Activated CD8-positive, alpha-beta memory T cell treated with anti-CD3 and anti-CD28 coated beads, Interleukin-2, amount 50 U/mL, for 1 hour (primary cell): ENCODE results near the gene FCHO1.

Experiments
- DNase-seq: peaks from one replicate; pipeline ENCODE4 v3.0.0-alpha.2; 2020; ENCODE audit errors: extremely low read depth

The FCHO1 gene

DNA sequence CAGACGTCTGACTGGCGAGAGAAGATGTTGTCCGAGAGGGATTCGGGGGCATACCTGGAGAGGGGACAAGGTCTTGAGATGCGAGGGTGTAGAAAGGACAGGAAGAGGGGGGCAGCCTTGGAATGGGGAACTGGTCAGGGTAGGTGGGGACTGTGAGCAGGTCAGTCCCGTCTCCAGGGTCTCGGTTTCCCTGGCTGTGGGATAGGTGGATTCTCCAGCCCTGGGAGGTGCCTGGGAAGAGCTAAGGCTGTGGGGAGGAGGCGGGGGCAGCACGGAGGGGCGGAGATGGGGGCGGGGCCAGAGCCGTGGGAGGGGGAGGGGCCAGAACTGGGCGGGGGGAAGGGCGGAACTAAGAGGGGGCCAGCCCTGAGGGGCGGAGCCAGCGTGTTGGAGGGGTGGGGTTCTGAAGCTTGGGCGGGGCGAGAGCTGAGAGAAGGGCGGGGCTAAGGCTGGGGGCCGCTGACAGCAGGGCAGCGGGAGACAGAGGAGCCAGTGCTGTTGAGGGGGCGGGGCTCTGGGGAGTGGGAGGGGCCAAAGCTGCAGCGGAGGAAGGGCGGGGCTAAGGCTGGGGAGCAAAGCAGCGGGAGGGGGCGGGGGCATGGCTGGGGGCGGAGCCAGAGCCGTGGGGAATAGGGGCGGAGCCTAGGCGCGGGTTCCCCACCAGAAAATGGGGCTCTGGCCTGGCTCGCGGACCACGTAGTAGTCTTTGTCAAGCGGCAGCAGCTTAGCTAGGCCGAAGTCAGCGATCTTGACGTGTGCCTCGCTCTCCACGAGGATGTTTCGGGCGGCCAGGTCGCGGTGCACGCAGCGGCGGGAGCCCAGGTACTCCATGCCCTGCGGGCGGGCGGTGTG lies 79.5 kb downstream of the FCHO1 start:
- DNase-seq = no peak

DNA sequence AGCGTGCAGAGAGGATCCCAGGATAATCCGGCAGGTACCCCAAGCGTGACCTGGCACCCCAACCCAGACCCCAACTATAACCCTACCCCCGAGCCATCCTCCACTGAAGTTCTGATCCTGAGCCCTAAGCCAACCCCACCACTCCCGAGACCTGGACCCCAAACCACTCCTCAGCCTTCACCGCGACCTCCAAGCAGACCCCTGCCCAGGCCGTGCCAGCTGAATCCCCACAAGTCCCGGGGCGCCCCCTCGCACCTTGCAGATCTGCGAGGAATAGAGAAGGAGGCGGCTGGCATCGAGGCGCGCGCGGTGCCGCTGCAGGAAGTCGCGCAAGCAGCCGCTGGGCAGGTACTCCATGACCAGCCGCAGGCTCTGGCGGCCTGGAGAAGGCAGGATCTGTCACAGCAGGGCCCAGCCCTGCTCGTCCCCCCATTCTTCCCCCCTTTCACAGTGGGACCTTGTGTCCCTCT lies 80.2 kb downstream of the FCHO1 start:
- no peak for DNase-seq

DNA sequence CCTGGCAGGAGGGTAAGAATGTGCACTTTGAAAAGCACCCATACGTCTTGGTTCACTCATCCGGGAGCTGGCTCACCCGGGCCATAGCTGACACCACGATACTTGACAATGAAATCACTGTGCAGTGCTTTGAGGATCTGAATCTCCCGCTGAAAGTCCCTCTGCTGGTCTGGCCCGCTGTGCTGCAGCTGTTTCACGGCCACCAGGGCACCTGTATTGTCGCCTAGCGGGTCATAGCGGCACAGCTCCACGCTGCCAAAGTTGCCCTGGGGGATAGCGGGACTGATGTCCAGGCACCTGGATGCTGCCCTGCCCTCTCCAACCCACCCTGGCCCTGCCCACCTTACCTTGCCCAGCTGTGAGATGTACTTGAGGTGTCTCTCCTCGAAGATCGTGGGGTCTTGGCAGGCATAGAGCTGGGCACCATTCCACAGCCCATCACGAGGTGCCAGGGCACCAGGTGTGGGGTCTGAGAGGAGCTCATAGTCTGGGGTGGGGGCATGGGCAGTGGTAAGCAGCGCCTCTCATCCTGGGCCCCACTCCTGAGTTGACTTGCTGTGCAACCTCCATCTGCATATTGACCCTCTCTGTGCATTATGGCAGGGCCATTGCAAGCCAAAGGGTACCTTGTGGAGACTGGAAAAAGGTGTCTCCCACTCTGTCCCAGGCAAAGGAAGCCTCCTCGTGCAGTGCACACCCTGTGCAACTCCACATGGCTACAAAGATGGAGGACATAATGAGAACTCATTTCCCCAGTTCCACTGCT lies 81.3 kb downstream of the FCHO1 start:
- no peak for DNase-seq

DNA sequence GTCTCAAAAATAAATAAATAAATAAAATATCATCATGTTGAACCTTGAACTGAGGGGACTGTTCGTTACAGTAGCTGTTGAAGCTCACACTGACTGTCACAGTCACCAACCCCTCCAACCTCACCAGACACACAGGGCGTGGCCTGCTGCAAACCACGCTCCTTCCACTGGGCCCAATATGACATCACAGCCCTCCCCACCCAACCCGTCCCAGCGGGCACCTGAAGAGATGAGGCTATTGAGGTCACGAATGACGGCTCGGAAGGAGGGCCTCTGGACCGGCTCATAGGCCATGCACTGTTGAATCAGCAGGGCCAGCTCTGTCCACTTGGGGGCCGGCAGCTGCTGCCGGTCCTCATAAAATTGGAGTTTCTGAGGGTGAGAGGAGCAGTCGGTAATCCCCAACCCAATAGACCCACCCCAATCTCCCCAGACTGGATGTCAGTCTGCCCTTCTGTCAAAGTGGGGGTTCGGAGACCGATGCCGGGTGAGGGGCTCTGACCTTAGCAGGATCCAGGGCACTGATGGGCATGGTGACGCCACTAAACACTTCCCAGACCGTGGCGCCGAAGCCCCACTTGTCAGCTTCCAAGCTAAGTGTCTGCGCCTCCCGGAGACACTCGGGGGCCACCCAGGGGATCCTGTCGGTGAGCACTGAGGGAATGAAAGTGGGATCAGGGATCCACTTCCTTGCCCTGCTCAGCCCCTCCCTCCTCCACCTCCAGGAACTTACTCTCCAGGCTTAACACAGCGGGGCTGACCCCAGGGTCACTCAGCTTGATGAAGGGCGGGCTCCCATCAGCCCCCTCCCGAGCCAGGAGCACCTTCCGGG lies 83.3 kb downstream of the FCHO1 start:
- DNase-seq = no peak

DNA sequence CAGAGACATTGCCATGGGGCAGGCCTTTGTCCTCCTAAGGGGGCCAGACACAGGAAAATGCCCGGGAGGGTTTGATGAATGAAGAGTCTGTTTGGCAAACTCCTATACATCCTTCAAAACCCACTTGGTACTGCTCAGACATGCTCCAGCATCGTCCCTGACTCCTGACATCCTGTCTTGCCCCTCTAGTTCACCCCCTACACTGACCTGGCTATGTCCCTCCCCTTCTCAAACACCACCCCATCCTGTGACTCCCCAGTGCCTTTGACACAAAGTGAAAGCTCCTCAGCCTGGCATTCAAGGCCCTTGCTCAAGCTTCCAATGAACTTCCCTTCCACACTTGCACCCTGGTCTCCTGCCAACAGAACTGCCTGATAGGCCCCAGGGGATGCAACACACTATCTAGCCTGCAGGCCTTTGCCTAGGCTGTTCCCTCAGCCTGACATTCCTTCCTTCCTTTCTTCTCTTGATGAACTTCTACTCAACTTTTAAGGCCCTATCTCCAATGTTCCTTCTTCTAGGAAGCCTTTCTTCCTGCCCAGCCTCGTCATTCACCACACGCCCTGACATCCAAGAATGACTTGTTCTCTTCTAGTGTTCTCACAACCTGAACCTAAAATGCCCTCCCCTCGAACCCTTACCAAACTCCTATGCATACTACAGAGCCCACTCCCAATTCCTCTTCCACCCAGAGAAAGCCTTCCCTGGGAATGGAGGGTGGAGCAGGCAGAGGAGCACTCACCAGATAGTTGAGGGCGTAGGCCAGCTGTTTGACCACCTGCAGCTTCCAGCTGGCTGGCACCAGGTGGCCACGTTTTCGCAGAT lies 84.1 kb downstream of the FCHO1 start:
- no peak for DNase-seq

DNA sequence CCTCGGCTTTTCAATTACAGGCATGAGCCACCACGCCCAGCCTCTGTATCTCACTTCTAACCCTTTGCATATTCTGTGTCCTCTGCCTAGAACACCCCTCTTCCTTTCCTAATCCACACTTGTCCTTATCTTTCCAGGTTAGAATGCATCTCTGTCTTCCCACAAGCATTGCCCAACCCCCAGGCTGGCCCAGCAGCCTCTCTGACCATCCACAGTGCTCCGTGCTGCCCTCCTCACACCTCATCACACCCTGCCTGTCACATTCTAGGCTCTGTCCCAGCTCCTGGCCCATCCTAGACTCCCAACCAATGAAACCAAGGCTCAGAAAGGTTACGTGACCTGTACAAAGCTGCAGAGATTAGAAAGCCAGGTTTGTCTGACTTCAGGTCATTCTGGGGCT lies 85.3 kb downstream of the FCHO1 start:
- DNase-seq = no peak

DNA sequence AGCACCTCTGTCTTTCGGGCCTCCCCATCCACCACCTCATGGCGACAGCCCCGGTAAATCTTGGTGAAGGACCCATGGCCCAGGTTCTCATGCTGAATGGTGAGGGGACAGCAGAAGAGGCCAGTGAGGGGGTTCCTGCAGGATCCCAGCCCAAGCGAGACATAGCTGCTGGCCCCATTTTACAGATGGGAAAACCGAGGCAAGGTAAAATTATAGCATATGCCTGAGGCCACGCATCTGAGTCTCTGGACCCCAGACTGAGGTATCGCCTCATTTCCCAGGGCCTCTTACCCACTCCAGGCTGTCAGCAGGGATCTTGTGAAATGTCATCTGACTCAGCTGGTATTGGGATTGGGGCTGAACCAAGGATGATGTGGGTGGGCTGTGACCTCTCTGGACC lies 86.7 kb downstream of the FCHO1 start:
- DNase-seq = no peak
